NT2/D1 (cell line): ENCODE data around the gene OMP.

Experiments used
- DNase-seq: peaks from one replicate; pipeline ENCODE4 v3.0.0-alpha.2; 2011; ENCODE audit warnings: low read depth, low spot score
- H3K27me3 ChIP-seq: 2 replicates; pipeline ENCODE4 v1.6.0; 2011; ENCODE audit warnings: mild to moderate bottlenecking; ENCODE audit not compliant: insufficient read length, insufficient read depth
- H3K36me3 ChIP-seq: 2 replicates; pipeline ENCODE4 v1.6.1; 2011; ENCODE audit warnings: mild to moderate bottlenecking, low read length, mixed read lengths; ENCODE audit not compliant: insufficient read depth, insufficient read length
- H3K4me1 ChIP-seq: 2 replicates; pipeline ENCODE4 v1.5.1; 2011; ENCODE audit not compliant: insufficient read depth, insufficient read length
- H3K4me3 ChIP-seq: 2 replicates; pipeline ENCODE4 v1.5.1; 2011; ENCODE audit warnings: low read depth; ENCODE audit not compliant: insufficient read length
- H3K9ac ChIP-seq: 2 replicates; pipeline ENCODE4 v1.6.0; 2011; ENCODE audit warnings: low read depth; ENCODE audit not compliant: insufficient read length
- H3K9me3 ChIP-seq: 2 replicates; pipeline ENCODE4 v1.5.1; 2011; ENCODE audit warnings: mild to moderate bottlenecking, low read length; ENCODE audit not compliant: insufficient read depth
- SUZ12 ChIP-seq: IDR thresholded peaks from 2 replicates; pipeline ENCODE4 v1.6.1; 2011; ENCODE audit not compliant: insufficient read length, insufficient read depth; ENCODE audit errors: extremely low read depth
- YY1 ChIP-seq: IDR thresholded peaks from 2 replicates; pipeline ENCODE4 v1.6.1; 2011; ENCODE audit not compliant: insufficient read length, insufficient read depth
- ZNF274 ChIP-seq: IDR thresholded peaks from 2 replicates; pipeline ENCODE4 v1.6.1; 2011; ENCODE audit warnings: mild to moderate bottlenecking, low read depth, low read length

OMP gene

DNA sequence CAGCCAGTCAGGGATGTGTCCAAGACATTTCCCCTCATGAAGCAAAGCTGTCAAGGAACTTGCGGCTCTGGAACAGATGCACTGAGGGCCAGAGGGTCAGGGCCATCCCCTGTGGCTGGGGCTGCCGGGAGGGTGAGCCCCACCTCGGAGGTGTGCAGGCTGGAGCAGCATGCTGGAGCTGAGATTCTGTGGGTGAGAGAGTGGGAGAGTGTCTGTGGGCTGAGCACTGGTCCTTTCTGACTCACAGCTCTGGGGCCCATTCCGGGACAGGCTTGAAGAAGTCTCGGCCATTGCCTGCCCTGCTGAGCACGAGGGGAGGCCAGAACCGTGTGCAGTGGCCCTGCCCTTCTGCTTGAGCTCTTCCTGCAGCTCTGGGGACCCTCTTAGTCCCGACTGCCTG, 2.1 kb downstream of the OMP start:
- no peaks in the 10 kb centered on the region for H3K27me3 ChIP-seq
- no peaks in the 10 kb centered on the region; the same call in 1 of the 2 replicates for H3K9me3 ChIP-seq
- no peaks in the 10 kb centered on the region for H3K4me1 ChIP-seq
- DNase-seq, result no peak
- H3K36me3 ChIP-seq, result no peaks in the 10 kb centered on the region
- H3K9ac ChIP-seq, result no peak overlapping the region
- no peak for TF ChIP-seq YY1
- no peak for TF ChIP-seq SUZ12
- no peak for TF ChIP-seq ZNF274
- H3K4me3 ChIP-seq, result no peak overlapping the region

DNA sequence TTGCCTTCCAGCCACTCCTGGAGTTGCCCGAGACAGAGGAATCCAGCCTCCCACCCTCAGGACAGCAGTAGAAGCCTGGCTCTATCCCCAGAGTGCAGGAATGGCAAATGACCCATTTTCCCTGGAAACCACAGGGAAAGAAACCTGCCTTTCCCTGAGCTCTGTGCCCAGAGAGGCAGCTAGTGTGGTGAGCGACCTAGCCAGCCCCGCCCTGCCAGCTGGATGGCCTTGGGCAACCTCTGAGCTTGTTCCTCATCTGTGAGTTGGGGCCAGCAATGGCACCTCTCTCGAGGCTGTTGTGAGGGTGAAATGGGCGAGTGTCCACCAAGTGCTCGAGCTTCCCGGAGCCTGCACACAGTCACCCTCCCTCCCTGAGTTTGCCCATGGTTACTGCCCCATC, 3.7 kb downstream of the OMP start:
- TF ChIP-seq YY1 (no peak), SUZ12 (no peak), ZNF274 (no peak)
- no peaks in the 10 kb centered on the region for H3K27me3 ChIP-seq
- H3K4me3 ChIP-seq, result no peak overlapping the region
- no peak for DNase-seq
- no peaks in the 10 kb centered on the region for H3K36me3 ChIP-seq
- peaks cover 3% of the 10 kb centered on the region for H3K4me1 ChIP-seq
- H3K9me3 ChIP-seq, result no peaks in the 10 kb centered on the region
- no peak overlapping the region for H3K9ac ChIP-seq

DNA sequence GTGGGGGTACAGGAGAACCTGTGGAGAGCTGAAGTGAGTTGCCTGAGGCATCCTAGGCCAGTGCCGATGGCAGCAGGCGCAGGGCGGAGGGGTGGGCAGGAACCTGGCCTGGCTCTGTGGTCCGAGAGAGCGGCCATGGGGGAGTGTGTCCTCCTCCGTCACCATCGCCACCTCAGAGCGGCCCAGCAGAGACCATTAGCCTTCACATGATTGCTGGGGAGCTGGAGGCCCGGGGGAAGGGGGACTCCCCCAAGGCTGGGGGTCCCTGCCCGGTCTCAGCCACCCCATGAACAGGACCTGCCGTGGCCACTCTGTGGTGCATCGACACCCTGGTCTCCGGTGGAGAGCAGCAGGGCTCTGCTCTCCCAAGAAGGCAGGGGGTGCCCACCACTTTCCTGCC, 4.1 kb downstream of the OMP start:
- Histone ChIP-seq H3K4me3 (no peak overlapping the region), H3K9me3 (no peaks in the 10 kb centered on the region), H3K9ac (no peak overlapping the region), H3K4me1 (peaks cover 3% of the 10 kb centered on the region), H3K27me3 (no peaks in the 10 kb centered on the region), H3K36me3 (no peaks in the 10 kb centered on the region)
- no peak for TF ChIP-seq ZNF274
- DNase-seq, result no peak

DNA sequence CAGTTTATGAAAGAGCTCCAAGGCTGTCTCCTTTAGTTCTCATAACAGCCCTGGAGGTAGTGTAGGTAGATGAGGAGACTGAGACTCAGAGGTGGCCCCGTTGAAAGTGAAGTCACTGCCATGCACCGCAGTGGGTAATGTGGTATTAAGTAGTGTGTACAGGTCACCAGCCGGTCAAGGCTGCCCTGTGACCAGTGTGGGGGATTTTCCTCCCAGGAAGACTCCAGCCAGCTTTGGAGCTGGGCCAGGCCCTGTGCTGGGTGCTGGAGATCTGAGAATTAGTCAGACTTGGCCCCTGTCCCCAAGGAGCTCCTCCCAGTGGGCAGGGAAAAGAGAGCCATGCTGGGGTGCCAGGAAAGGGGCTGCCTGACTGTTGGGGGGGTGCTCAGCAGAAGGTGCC, 5.3 kb downstream of the OMP start:
- no peak for DNase-seq
- Histone ChIP-seq H3K36me3 (no peaks in the 10 kb centered on the region), H3K9me3 (no peaks in the 10 kb centered on the region), H3K4me1 (peaks cover 9% of the 10 kb centered on the region), H3K9ac (no peak overlapping the region), H3K4me3 (no peak overlapping the region), H3K27me3 (no peaks in the 10 kb centered on the region)
- no peak for TF ChIP-seq YY1
- no peak for TF ChIP-seq ZNF274
- TF ChIP-seq SUZ12, result no peak

DNA sequence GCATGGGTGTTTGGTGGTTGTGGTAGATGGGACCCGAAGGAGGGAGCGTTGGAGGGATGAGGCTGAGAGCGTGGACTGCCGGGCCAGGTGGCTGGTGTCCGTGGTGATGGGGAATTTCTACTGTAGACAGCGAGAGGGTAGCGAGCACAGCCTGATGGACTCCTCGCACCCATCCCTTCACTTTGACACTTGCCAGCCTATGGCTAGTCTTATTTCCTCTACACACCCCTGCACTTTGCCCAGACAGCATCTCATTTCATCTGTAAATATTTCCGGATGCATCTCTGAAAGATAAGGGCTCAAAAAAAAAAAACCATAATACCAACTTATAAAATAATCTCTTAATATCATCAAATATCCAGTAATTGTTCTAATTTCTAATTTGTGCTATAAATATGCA, 5.8 kb downstream of the OMP start:
- Histone ChIP-seq H3K27me3 (no peaks in the 10 kb centered on the region), H3K4me1 (peaks cover 11% of the 10 kb centered on the region), H3K36me3 (no peaks in the 10 kb centered on the region), H3K4me3 (no peak overlapping the region), H3K9ac (no peak overlapping the region), H3K9me3 (no peaks in the 10 kb centered on the region)
- TF ChIP-seq SUZ12, result no peak
- TF ChIP-seq ZNF274, result no peak
- no peak for TF ChIP-seq YY1
- DNase-seq, result no peak

DNA sequence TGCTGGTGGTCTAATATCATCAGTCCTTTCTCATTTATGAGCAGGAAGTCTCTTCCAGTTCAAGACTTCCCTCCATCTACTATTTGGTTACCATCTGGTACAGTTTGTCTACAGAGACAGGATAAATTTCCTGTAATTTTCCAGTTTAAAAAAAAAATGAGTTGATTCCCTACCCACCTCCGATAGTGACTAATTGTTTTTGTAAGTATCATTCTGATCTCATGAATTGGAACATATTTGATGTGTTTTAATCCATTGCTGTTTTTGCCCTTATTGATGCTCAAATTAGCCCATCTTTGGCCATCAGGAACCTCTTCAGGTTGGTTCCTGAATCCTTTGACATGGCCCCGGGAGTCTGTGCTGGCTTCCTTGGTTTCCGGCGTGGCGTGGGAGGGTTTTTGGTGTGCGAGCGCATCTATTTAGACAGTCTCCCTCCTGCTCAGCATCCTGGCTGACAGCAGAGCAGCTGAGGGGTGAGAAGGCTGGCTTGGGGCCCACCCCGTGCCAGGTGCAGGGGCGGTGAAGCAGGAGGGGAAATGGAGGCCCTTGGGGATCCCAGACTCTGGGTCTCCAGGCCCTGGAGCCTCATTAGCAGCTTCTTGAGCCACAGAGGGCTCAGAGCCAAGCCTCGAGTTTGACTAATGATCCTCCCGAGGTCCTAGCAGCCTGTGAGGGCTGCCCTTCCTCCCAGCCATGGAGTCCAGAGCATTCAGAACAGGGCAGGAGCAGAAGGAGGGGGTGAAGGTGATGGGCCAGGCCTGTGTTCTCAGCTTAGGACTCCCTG, 6.8 kb downstream of the OMP start:
- no peak for DNase-seq
- TF ChIP-seq ZNF274, result no peak
- TF ChIP-seq SUZ12, result no peak
- no peak for TF ChIP-seq YY1
- H3K4me1 ChIP-seq, result peaks cover 13% of the 10 kb centered on the region

DNA sequence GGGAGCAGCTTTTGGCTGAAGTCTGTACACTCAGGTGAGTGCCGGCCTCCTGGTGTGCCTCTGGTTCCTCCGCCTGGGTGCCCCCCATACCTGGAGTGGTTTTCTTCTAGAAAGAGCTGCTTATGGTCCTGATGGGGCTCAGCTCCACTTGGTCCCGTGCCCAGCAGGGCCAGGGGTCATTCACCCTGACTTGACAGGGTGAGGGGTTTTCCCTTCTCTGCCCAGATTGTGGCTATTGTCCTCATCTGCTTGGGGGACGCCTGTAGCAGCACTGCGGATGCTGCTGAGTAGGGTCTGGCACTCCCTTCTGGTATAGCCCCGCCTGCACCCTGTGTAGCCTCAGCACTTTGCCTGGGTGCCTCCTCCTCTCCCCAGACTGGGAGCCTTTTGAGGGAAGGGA, 8.2 kb downstream of the OMP start:
- no peak for DNase-seq
- no peak for TF ChIP-seq ZNF274
- no peak for TF ChIP-seq SUZ12
- no peak for TF ChIP-seq YY1
- no peaks in the 10 kb centered on the region for H3K9me3 ChIP-seq
- no peak overlapping the region for H3K4me3 ChIP-seq
- H3K4me1 ChIP-seq, result peaks cover 13% of the 10 kb centered on the region
- H3K9ac ChIP-seq, result no peak overlapping the region
- H3K36me3 ChIP-seq, result no peaks in the 10 kb centered on the region
- H3K27me3 ChIP-seq, result no peaks in the 10 kb centered on the region

More for the DNA sequence above, 6.8 kb downstream of the OMP start:
- H3K27me3 ChIP-seq, result no peaks in the 10 kb centered on the region
- no peak overlapping the region for H3K4me3 ChIP-seq
- no peak overlapping the region for H3K9ac ChIP-seq
- H3K36me3 ChIP-seq, result no peaks in the 10 kb centered on the region
- H3K9me3 ChIP-seq, result no peaks in the 10 kb centered on the region

DNA sequence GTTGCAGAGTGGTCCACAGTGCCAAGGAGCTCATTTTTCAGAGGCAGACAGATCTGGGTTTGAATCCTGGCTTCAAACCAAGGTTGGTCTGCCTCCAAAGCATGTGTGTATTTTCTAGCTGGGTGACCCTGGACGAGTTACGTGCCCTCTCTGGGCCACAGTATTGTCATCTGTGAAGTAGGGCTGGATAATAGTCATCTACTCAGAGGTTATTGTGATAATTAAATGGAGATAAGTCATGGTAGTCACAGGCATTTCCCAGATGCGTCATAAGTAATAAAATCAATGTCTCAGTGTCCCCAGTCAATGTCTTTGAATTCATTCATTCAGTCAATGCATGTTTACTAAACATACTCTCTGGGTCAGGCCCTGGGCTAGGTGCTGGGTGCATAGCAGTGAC, 8.6 kb downstream of the OMP start:
- Histone ChIP-seq H3K4me1 (peaks cover 13% of the 10 kb centered on the region), H3K9me3 (no peaks in the 10 kb centered on the region), H3K9ac (no peak overlapping the region), H3K36me3 (no peaks in the 10 kb centered on the region), H3K27me3 (no peaks in the 10 kb centered on the region), H3K4me3 (no peak overlapping the region)
- no peak for DNase-seq
- TF ChIP-seq YY1, result no peak
- TF ChIP-seq ZNF274, result no peak
